TTC549 (cell line): ENCODE results near the gene HOXB5.

Experiments used
- FAIRE-seq: peaks from 2 replicates; lab custom pipeline; 2012; peaks lifted over from hg19 to GRCh38; lab: Jason Lieb, UNC

The HOXB5 gene

DNA sequence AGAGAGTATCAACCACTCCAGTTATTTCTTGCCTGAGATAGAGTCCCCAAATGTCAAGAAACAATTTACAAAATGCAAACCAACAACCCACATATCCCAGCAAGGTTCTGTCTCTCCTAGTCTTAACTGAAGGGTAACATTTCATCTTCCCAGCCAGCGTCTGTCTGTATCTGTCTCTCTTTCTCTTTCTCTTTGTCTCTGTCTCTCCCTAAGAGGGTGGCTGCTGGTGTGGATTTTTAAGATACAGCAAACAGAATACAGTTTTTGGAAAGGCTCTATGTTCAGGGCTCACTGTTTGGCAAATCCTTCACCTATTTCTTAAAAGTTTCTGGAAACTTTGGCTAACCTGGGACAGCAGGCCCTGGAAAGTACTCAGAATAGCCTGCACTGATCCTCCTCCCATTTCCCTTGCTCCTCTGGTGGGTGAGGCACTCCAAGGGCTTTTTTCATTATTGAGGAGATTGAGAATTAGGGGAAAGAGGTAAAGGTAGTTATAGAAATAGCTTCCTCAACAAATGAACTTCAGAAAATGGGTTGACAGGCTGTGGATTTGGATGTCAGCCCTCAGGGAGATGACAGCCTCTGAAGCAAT is 21.7 kb downstream of the HOXB5 start:
- no peak for FAIRE-seq

DNA sequence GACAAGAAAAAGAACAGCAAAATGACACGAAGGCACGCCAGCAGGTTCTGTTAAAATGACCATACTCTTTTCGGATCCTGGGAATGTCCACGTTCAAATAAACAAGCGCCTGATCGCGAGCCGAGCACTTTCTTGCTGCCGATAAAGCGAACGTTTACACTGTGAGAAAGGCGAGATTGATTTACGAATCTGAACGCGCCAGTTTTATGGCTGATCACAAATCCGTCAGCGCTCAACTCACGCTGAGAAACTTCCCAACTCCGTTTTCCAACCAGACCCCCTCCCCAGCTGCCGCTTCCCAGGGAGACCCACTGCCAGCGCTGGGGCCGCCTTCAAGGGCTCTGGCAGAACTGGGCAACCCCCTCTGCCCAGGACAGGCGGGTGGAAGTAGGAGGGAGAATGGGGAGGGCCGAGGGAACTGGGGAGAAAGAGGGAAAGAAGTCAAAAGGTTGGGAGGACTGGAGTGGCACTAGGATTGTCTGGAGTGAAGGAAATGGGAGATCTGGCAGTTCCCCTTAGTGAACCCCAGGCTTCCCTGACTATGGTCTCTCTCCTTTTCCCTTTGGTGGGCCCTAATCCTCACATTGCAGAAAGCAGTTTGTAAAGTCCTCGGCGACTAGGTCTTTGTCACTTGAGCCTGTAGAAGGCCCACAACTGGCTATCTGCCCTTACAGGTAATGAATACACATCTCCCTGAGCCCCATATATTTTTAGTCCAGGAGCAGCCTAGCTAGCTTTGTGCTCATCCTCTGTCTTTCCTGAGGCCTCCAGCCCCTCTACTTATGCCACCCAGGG is 22.4 kb downstream of the HOXB5 start:
- peak; percentile 23 for FAIRE-seq

DNA sequence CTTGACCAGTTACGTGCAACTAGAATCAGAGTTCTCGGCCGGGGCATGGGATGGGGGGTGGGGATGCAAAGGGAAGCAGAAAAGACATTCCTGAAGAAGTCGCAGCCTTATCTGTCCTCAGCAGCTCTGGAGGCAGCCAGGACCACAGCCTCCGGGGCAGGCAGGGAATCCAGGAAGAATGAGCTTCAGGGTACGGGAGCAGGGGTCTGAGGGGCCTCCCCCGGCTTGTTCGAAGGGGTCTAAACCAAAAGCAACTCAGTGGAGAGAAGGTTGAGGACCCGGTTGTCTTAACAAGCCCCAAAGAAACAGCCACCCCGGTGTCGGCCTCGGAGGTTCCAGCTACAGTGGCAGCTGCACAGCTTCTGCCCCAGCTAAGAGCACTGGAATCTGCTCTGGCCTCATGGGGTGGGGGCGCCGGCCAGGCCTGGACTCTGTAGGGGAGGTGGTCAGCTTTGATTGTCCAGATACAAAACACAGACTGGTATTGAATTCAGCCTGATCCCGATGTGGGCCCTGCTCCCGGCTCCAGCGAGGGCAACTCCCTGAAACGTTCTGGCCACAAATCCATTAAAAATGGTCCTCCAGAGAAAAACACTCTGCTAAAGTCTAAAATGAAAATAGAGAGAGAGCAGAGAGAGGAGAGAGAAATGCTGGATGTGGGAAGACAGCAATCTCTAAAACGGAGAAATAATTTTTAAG is 23.1 kb downstream of the HOXB5 start:
- no peak for FAIRE-seq

DNA sequence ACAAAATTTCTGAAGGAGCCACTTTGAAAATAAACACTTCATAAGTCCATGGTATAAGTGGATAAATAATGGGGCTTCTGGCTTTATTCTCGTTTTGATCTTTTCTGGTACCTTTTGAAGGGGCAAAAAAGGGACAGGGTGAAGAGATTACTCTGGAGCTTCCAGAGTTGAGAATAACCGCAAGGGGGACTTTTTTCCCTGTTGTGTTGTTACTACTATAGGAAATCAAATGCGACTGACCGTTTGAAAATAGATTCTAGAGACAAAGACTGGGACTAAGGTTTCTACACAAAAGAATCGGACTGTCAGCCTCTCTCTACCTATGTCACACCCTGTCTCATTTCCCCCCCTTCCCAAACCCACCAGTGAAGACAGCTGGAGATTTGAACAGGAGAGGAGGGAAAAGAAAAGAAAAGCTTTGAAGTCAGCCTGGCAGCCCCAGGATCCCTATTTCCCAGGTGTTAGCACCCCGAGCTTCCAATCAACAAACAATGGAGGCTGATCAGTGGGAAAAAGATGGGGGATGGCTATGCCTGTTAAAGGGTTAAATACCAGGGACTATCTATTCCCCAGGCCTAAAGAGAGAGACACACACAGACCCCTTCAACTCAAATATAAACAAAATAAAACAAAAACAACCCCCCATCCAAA is 23.8 kb downstream of the HOXB5 start:
- FAIRE-seq = no peak

DNA sequence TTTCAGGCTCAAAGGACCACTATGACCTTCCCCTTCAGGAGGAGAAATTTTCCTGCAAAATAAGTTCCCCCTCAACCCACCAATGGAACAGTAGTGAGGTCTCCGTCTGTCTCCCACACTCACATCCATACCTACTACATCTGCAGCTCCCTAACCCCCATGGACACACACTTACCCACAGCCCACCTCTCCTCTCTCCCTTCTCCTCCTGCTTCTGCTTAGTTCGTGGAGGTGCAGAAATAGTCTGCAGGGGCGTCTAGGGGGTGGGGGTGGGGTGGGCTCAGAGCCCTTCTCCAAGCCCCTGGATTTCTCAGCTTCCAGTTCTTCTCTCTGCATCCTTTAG is 24.4 kb downstream of the HOXB5 start:
- FAIRE-seq = no peak

DNA sequence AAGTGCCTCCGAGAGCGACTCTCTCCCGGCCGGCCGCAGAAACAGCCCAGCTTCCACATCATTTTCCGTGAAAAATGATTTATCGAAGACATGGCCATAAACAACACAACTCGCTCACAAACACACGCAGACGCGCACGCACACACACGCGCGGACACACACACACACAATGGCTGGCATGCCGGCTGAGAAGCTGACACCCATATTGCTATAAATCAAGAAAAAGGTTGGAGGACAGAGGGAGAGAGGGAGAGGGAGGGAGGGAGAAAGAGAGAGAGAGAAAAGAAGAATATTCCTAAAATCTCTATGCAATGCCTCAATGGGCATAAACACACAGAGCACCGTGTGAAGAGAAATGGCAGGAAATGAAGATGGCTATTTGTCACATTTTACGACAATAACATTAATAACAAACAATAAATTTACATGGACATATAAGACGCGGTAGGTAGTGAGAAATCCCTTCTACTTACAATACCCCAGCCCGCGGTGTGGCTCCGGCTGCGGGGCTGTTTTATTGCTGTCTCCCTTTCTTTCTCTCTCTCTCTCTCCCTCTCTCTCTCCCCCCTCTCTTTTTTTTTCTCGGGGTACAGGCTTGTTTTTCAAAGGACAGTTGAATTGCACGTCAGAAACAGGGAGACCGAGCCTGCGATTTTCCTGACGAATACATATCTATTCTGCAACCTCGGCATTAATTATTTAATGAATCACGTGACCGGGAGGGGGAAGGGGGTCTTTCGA is 24.9 kb downstream of the HOXB5 start:
- FAIRE-seq = no peak

DNA sequence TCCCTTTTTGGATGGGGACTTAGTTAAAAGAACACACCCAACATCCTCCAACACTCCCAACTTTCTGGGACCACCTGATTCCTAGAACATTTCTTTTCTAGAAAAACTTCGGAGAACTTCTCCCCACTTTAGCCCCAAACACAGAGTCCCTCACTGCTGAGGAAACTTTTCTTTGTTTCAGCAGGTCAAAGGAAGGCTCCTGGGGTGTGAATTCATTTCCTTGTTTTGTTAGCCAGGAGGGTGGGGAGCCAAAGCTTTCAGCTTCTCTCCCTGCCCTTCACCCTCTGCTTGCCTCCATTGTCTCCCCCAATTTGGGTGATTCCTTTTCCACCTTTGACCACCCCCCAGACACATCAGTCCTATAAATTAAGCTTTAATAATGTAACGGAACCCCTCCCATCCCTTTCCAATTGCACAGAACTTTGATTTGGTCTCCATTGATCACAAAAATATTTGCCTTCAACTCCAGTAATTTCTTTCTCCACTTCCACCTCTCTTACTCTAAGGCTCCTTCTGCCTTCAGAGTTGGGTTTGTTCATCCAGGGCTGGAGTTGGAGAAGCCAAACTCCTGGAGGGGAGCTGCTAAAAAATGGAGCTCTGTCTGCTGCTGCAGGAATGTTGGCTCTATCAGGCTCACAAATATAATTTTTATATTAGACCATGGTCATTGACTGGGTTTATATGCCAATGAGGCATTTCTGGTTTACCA is 25.8 kb downstream of the HOXB5 start:
- FAIRE-seq = no peak

DNA sequence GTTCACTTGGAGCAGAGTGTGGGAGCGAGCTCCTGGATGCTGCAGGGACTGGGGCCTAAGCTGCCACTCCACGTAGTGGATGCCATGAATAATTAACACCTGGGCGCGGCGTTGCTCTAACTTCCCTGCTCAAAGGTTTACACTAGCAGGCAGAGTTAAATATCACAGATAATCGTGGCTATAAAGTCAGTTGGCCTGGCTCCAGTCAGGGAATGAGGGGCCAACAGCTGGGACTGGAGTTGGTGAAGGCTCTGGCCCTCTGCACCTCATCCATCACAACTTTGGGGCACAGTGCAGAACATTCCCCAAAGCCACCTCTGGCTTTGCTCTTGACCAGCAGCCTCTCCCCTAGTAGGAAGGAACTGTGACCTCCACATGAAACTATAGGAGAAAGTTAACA is 26.4 kb downstream of the HOXB5 start:
- FAIRE-seq = no peak

DNA sequence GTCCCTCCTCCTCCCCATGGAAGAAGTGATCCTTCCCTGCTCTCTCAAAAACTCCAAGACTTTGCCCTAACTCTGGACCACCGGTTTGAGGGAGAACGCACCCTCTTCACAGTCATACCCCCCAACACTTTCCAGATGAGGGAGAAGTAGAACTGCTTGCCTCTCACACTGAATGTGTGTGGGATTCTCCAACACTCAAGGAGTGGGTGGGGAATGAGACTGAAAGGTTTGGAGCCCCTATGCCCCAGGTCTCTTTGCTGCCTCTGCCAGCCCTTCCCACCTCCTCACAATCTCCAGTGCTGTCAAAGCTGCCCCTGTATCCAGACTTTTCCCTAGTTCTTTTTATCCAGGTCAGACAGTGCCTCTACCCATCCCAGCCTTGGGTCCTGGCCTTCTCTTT is 26.9 kb downstream of the HOXB5 start:
- FAIRE-seq = no peak

DNA sequence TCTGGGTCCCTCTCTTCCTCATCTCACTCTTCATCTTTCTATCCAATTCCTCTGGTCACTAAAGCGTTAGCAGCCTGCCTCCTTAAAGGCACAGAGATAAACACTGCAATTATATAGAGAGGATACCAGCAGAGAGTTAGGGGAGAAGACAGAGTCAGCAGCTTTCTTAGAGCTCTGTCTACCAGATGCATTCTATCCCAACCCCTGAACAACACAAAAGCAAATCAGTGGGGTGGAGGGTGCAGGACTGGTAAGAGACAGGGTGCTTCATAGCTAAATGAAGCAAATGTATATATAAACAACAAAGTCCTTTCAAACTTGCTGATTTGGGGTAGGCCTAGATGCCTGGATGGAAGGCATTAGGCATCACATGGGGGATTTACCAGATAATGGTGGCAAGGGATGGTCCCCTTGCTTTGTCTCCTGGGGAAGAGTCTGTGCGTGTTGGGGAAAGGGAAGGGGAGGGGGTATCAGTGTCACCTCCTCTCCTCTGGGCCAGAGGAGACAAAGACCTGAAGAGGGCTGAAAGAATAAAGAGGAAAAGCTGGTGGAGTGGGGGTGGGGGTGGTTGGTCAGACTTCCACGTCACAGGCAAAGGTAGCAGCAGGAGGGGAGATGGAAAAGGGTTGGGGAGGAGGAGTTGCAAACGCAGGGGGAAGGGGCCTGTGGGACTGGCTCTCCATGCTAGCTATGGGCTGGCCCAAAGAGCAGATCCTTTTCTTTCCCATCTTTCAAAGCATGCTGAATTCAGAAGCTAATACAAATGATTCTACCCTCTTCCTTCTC is 27.5 kb downstream of the HOXB5 start:
- FAIRE-seq = no peak

DNA sequence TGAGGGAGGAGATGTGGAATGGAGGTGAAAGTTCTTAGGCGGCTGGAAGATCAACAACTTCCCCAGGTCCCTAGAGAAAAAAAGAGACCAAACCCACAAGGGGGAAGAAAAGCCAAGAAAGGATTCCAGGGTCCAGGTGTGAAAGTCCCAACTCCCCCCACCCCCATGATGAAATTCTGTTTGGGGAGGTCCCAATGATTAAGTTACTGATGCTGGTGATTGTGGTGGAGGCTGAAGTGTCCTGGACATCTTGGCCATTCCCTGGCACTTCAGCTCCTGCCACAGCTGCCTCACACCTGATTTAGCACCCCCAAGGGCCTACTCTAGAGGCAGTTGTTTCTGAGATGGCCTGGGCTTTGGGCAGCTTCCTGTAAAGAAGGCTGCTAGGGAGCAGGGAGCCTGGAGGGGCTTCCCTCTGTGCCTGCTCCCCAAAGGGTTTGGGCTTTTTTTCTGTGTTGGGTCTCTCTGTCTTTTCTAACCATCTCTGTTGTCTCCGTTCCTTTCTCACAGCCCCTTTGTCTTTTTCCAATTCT is 28.5 kb downstream of the HOXB5 start:
- FAIRE-seq = no peak

DNA sequence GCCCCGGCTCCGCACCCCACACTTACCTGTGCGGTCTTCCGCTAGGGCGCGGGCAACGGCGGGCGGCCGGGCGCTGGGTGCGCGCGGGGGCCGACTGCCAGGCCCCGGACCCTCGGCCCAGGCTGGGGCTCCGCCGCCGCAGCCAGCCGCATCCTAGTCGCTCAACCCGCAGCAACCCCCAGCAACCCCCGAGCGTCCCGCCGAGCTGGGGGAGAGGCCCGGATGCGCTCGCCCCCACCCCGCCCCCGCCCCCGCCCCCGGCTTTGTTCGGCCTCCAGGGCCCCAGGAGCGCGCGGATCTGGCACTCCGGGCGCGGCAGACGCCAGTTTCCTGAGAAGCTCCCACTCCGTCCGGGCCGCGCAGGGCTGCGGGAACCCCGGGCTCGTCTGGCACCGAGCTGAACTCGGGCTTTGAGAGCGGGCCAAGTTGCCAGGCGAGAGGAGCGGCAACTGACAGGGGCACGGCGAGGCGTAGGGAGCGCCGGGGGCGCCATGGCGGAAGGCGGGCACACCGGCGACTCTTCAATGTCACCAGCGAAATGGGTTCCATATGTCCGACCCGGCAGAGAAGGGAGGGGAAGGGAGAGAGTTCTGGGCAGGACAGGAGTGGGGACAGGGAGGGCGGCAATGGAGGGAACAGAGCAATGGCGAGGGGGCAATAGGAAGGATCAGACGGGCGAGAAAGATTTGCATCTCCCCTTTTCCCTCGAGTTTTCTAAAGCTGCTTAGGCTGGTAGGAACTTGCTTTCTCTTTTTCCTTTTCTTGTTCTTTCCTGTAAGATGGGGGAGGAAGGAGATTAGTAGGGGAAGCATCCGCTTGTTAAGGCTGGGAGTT is 29.2 kb downstream of the HOXB5 start:
- no peak for FAIRE-seq

DNA sequence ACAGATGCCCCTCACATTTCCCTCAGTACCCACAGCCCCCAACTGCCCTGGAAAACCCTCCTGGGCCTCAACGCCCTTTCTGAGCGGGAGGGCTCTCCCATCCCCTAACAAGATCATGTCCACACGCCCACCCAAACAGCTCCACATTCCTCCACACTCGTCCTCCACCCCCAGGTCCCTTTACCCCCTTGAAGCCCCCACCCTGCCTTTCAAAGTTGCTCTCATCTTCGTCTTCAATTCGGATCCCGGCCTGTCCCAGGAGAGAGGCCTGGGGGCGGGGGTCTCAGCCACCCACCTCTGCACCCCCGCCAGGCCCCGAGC is 29.8 kb downstream of the HOXB5 start:
- FAIRE-seq = no peak

DNA sequence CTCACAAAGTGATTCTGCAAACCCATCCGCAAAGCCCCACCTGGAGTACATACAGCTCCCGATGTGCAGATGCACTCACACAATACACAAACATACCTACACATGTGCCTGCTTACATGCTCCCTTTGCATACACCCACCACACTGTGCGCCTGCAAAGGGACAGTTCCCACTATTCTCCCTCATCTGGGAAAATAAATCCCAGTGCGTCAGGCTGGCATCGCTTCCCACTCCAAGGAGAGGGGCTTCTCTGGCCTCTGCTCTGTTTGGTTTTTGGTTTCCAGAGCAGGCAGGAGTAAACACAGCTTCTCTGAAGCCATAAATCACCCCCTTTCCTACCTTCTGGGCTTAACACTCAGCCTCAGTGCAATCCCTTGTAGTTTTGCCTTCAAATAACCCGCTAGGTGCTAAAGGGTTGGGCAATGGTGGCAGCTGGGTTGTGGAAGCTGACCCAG is 30.2 kb downstream of the HOXB5 start:
- no peak for FAIRE-seq

DNA sequence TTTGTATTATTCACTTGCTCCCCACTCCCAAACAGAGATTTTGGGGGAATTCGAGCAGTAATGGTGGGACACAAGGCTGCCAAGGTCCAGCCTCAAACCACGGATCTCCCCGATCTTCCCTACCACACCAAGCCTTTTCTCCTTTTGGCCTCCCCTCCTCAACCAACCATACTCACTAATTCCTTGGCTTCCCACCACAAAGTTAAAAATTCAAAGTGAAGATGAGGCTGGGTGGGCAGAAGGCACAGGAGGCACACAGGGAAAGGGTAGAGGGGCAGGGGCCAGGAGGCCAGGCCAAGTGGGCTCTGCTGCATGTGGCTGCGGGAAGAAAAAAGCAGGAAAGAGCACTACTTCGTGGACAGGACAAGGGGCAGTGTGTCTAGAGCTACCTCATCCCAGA is 30.6 kb downstream of the HOXB5 start:
- FAIRE-seq = no peak

DNA sequence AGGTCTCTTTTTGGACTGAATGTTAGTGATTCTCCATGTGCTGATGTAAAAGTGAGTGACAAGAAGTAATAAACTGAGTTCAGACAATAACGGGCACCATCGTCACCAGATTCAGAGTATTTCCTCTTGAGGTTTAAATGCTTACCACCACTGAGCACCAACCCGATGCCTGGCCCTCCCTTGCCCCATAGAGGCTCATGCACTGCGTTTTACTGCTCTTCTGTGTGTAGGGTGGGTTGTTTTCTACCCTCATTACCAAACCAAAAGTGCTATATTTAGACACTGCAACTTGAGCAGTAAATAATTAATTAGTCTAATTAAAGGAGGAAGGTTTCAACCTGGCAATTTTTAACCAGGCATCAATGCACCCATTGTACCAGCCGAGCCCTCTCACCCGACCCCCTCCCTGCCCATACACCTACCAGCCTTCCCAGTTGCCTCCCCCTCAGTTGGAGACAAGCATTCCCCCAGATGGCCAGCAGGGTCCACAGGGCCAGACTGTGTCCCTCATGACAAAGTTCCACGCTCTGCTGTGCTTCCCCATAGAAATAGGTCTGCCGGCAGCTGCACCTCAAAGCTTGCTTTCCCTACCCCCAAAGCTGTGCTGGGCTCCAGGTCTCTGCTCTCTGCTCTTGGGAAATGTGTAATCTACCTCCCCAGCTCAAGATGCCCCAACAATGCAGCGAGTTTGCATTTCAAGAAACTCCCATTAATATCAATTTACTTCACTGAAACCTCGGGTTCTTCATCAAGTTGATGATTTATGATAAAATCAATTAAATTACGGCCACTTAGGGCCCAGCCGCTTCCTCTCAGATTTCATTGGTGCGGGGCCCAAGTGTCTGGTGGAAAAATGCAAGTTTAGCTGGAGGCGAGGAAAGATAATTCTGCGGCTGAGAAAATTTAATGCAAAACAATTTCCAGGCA is 31.4 kb downstream of the HOXB5 start:
- FAIRE-seq = no peak

DNA sequence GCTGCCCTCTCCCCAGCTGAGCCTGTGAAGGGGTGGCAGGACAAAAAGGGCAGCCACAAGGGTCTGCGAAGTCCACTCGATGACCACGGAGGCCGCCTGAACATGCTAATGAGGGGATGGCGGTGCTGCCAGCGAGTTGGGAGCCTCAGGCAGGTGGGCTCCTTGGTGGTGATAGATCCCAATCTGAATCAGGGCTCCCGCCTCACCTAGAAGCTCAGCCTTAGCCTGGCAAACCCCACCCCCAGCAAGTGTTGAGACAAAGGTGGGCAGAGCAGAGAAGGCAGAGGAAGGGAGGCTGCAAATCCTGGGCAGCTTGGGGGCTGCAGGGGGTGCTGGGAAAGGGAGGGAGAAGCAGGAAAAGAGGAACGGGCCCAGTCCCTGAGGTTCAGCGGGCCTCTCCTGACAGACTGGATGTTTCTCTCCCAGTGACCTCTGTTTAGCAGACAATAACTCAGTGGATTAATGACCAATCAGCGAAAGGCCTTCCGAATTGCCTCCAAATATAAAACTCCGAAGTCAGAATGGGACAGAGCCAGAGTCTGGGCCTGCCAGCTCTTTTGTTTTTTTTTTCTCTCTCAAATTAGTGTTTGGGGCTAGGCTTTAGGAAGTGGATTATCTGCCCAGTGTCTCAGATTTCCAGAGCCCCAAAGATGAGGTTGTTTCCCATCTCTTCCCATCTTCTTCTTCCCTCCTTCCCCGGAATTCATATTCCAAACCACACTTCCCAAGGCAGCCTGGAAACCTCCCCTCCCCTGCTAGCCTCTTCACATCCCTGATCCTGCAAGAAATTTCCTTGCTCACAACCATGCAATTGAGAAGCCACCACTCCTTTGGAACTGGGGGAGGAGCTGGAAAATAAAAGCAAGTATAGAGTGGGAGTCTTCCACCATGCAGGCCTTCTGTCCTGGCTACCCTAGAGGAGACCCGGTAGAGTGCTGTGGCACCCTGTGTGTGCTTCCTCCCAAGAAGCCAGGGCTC is 33.5 kb downstream of the HOXB5 start:
- FAIRE-seq = no peak
